ENCODE results near the gene KCNN3.

KCNN3 gene

GRCh38 chr1:154791292-154792166 lies 78.6 kb downstream of the KCNN3 start:
- DNase-seq (ENCODE audit: low spot score), result no peak

- DNase-seq (ENCODE audit: low spot score), result no peak
These were observed 81.2 kb downstream of the KCNN3 start for GRCh38 chr1:154788886-154789285.

DNA sequence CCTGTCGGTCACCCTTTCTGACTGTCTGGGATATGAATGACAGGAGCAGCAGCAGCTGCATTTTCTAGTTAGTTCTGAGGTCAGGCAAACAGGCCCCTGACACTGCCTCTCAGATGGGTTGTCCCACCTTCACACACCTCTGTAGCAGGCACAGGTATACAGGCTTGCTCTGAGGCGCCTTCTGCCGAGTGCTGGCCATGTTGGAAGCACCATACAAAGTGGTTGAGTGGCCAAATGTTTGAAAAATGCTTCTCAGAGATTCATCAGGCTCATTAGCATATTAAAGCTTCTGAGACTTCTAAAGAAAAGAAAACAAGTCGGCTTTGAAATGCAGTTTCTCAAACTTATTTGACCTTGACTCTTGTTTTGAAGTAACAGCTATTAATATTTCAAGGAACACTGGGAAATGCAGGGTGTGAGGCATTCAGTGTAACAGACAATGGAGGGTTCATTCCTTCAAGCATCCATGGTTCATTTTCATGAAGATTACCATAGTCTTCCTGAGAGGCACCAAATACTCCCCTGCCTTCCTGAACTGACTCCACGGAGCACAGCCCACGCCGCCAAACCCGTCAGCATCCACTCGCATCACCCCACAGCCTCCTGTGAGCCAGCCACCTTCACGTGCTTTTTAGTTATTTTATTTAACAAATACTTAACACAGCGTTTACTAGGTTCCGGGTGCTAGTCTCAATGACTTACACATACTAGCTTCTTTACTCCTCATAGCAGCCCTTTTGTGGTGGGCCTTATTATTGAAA lies 81.8 kb downstream of the KCNN3 start:
- DNase-seq (ENCODE audit: low spot score), result no peak

DNA sequence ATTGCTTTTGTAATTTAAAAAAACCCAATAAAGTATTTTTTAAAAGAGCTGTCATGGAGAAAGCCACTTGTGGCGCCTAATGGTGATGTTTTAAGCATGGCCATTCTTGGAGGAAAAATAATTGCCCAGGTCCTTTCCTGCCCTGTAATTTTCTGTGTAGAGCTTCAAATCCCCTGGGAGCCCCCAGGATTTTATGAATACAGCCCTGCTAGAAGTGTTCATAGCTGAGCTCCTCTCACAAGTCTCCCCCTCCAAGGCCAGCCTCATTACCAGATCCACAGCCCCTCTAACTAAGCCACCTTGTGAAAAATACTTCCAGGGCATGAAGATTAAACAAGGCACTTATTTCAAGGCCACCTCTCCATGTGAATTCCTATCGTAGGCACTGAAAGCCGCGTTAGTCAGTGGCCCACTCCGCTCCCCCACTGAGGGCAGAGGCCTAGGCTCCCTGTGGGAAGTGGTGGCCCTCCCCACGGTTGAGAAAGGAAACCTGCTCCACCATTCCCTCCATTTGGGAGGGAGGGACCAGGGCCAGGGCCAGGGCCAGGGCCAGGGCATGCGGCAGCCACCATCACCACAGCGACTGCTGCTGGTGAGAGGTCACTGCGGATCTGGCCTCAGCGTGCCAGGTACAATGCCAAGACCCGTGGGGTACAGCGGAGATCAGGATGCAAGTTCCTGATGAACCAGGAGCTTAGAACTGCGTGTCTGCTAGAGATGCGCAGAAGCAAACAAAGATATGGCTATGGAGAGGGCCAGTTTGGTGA lies 83.1 kb downstream of the KCNN3 start:
- no peak for DNase-seq (ENCODE audit: low spot score)

GRCh38 chr1:154784924-154785531 lies 85.1 kb downstream of the KCNN3 start:
- no peak for DNase-seq (ENCODE audit: low spot score)

DNA sequence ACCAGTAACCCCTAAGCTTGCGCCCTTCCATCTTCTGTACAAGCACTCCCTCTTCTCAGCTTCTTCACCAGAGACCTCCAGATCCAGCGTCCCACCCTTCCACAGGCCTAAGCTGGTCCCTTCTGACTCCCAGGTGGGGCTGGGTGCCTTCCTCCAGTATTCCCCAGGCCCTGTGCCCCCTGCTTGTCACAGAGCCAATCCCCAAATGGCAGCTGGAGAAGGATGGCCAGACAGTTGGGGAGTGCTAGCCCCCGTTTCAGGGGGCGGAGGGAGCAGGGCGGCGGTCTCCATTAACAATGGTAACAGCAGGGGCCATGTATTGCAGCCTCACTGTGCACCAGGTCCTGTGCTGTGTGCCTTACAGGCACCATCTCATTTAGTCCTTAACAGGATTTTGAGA lies 85.7 kb downstream of the KCNN3 start:
- DNase-seq (ENCODE audit: low spot score), result no peak

GRCh38 chr1:154783976-154784375 lies 86.1 kb downstream of the KCNN3 start:
- DNase-seq (ENCODE audit: low spot score), result no peak

- DNase-seq (ENCODE audit: low spot score), result no peak
These were observed 89.5 kb downstream of the KCNN3 start for GRCh38 chr1:154780541-154780940.

- DNase-seq (ENCODE audit: low spot score), result no peak
These were observed 90.4 kb downstream of the KCNN3 start for GRCh38 chr1:154779551-154780189.

- no peak for DNase-seq (ENCODE audit: low spot score)
These were observed 91.1 kb downstream of the KCNN3 start for GRCh38 chr1:154778944-154779343.

DNA sequence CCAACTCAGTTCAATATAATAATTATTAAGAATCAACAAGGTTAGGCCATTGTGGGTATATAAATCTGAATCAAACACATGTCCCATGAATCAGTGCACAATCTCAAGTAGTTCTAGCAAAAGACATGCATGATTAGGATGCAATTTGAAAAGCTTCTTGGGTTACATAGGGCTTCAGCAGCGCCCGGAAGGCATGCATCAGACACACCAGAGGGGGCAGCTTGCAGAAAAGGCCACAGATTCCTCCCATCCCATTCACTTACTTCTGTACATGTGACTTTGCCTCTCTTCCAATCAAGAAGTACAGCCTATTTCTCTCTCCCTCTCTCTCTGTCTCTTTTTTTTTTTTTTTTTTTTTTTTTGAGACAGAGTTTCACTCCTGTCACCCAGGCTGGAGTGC lies 91.8 kb downstream of the KCNN3 start:
- DNase-seq (ENCODE audit: low spot score), result no peak

GRCh38 chr1:154777781-154778180 lies 92.3 kb downstream of the KCNN3 start:
- DNase-seq (ENCODE audit: low spot score), result no peak

GRCh38 chr1:154777154-154777553 lies 92.9 kb downstream of the KCNN3 start:
- DNase-seq (ENCODE audit: low spot score), result no peak

- no peak for DNase-seq (ENCODE audit: low spot score)
These were observed 94.2 kb downstream of the KCNN3 start for GRCh38 chr1:154775621-154776605.

DNA sequence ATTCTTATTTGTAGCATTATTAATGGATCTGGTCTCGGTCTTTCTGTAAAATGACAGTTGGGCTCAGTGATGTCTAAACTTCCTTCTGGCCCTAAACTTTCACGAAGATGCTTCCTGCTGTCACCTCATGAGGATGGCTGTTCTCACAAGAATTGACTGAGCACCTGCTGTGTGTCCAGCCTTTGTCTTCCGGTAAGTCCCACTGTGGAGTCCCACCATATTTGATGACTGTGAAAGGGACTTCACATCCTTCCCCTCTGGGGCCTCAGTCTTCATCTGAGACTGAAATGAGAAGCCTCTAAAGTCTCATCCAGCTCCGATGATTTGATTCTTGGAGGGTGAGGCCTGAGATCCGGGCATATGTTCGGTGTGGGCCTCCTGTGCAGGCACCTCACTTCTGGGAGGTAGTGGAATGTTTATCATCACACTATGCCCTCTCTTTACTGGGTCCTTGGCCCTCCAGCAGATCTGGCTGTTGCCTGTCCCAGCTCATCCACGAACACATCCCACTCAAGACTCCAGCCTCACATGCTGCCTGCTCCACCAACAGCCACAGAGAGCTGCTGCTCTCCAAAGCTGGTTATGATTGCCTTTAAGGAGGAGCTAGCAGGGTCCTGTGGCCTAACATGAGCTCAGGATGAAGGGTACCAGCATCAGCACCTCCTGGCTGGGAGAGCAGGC lies 95.8 kb downstream of the KCNN3 start:
- DNase-seq (ENCODE audit: low spot score), result no peak

GRCh38 chr1:154773551-154773950 lies 96.5 kb downstream of the KCNN3 start:
- DNase-seq (ENCODE audit: low spot score), result no peak

- no peak for DNase-seq (ENCODE audit: low spot score)
These were observed 97.2 kb downstream of the KCNN3 start for GRCh38 chr1:154772606-154773506.

DNA sequence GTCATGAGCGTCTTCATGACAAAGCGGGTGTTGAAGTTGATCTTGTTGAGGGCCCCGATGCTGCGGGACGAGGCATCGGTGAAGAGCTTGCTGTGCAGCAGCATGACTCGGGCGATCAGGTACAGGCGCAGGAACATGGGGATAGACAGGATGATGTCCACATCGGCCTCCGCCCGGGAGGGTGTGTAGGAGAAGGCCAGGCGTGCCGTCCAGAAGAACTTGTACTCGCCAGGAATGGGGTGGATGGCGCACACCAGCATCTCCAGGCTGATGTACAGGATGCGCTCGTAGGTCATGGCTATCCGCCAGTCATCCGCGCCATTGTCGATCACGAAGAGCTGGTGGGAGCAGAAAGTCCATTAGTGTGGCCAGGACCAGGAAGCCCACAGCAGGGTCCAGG lies 98.0 kb downstream of the KCNN3 start:
- DNase-seq (ENCODE audit: low spot score), result no peak
